ENCODE measurements around the gene COPZ2. TPM values are rescaled to one million over a fixed set of nuclear protein-coding genes. Genes with fewer than 3 reads are reported as not detected.

Gene COPZ2
- total and polyA plus RNA-seq, 9 of the 15 experiments (the other 6 are each of a cell fraction or from before 2014, with no cell fraction given) = 0.22 to 0.49 TPM; not detected in 7

DNA sequence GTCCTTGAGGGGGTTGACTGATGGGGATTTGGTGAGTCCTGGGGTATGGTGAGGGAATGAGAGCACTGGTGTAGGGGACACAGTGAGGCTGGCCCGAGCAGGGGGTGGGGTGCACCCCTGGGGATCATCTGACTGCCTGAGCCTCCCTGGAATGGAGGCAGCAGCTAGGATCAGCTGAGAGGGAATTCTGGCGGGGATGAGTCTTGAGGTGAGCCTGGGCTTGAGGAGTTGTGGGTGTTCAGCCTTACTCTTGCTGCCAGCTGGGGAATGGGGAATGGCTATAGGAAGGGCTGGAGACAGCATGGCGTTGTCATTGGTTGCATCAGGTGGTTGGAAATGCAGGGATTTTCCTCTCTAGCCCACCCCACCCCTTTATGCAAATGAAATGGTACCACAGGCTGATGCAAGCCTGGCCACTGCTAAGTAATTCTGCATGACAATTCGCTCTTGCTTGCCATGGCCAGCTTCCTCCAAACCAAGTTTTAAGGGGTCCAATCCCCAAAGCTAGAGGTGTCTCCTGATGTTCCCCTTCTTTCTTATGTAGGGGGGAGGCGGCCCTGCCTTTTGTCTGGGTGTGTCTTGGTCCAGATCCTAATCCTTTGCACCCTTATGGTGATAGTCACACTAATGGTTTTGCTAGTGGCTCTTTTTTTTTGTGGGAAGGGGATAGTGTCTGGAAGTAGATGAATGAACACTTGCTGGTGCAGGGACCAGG, 18.1 kb upstream of the COPZ2 start (continued):
- TF ChIP-seq L3MBTL2 (IDR thresholded peaks at IDR 0.05) (0 out of 2 replicates have a peak, but pooled peaks have one; percentile 29), EP300 (IDR thresholded peaks at IDR 0.05; ENCODE audit: low read length) (peak; percentile 85), ZNF175 (CRISPR knock-in tag; IDR thresholded peaks at IDR 0.05; ENCODE audit: low read depth) (peak; percentile 93), ZNF76 (CRISPR knock-in tag; IDR thresholded peaks at IDR 0.05; ENCODE audit: borderline replicate concordance) (peak; percentile 47; the same call in 1 of the 2 replicates), COPS2 (conservative IDR thresholded peaks at IDR 0.05) (no peak), TRIM28 (IDR thresholded peaks at IDR 0.05) (no peak), OTX1 (CRISPR knock-in tag; IDR thresholded peaks at IDR 0.05) (peak; percentile 72; the same call in 1 of the 2 replicates), ESRRA (IDR thresholded peaks at IDR 0.05; ENCODE audit: borderline replicate concordance, low read depth) (peak; percentile 42; the same call in 1 of the 2 replicates), MAZ (CRISPR knock-in tag; conservative IDR thresholded peaks at IDR 0.05 in 1 of 2, IDR thresholded peaks at IDR 0.05 in 1 of 2) (peak in 1 of 2 experiments; percentile 74; a peak in 2 of 4 replicates), RFX1 (IDR thresholded peaks at IDR 0.05) (peak; percentile 29; the same call in 1 of the 2 replicates), KLF13 (tag; IDR thresholded peaks at IDR 0.05; ENCODE audit: borderline replicate concordance, low read depth) (peak; percentile 67; the same call in 1 of the 2 replicates), GABPB1 (CRISPR knock-in tag; IDR thresholded peaks at IDR 0.05) (no peak), ZNF79 (CRISPR knock-in tag; IDR thresholded peaks at IDR 0.05; ENCODE audit: low read depth) (0 out of 2 replicates have a peak, but pooled peaks have one; percentile 28), TCF7 (IDR thresholded peaks at IDR 0.05; ENCODE audit: borderline replicate concordance) (no peak), ZNF707 (CRISPR knock-in tag; conservative IDR thresholded peaks at IDR 0.05) (no peak), DDX20 (tag; IDR thresholded peaks at IDR 0.05; ENCODE audit: low read depth) (peak; percentile 74; the same call in 1 of the 2 replicates), SMARCA4 (IDR thresholded peaks at IDR 0.05) (peak; percentile 78; the same call in 1 of the 2 replicates), BACH1 (tag; IDR thresholded peaks at IDR 0.05) (peak; percentile 74; the same call in 1 of the 2 replicates), KDM1A (IDR thresholded peaks at IDR 0.05) (no peak)
- TF ChIP-seq, protein P1, sequence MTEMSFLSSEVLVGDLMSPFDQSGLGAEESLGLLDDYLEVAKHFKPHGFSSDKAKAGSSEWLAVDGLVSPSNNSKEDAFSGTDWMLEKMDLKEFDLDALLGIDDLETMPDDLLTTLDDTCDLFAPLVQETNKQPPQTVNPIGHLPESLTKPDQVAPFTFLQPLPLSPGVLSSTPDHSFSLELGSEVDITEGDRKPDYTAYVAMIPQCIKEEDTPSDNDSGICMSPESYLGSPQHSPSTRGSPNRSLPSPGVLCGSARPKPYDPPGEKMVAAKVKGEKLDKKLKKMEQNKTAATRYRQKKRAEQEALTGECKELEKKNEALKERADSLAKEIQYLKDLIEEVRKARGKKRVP (CRISPR knock-in tag; IDR thresholded peaks at IDR 0.05) = peak; percentile 98
- TF ChIP-seq, protein P2, sequence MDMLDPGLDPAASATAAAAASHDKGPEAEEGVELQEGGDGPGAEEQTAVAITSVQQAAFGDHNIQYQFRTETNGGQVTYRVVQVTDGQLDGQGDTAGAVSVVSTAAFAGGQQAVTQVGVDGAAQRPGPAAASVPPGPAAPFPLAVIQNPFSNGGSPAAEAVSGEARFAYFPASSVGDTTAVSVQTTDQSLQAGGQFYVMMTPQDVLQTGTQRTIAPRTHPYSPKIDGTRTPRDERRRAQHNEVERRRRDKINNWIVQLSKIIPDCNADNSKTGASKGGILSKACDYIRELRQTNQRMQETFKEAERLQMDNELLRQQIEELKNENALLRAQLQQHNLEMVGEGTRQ (CRISPR knock-in tag; IDR thresholded peaks at IDR 0.05) = 0 out of 2 replicates have a peak, but pooled peaks have one; percentile 1
- TF ChIP-seq, protein P3, sequence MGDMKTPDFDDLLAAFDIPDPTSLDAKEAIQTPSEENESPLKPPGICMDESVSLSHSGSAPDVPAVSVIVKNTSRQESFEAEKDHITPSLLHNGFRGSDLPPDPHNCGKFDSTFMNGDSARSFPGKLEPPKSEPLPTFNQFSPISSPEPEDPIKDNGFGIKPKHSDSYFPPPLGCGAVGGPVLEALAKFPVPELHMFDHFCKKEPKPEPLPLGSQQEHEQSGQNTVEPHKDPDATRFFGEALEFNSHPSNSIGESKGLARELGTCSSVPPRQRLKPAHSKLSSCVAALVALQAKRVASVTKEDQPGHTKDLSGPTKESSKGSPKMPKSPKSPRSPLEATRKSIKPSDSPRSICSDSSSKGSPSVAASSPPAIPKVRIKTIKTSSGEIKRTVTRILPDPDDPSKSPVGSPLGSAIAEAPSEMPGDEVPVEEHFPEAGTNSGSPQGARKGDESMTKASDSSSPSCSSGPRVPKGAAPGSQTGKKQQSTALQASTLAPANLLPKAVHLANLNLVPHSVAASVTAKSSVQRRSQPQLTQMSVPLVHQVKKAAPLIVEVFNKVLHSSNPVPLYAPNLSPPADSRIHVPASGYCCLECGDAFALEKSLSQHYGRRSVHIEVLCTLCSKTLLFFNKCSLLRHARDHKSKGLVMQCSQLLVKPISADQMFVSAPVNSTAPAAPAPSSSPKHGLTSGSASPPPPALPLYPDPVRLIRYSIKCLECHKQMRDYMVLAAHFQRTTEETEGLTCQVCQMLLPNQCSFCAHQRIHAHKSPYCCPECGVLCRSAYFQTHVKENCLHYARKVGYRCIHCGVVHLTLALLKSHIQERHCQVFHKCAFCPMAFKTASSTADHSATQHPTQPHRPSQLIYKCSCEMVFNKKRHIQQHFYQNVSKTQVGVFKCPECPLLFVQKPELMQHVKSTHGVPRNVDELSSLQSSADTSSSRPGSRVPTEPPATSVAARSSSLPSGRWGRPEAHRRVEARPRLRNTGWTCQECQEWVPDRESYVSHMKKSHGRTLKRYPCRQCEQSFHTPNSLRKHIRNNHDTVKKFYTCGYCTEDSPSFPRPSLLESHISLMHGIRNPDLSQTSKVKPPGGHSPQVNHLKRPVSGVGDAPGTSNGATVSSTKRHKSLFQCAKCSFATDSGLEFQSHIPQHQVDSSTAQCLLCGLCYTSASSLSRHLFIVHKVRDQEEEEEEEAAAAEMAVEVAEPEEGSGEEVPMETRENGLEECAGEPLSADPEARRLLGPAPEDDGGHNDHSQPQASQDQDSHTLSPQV (IDR thresholded peaks at IDR 0.05) = peak; percentile 77

Data from K562 (cell line).